Colon (tissue), 2 donors: Measurements from ENCODE around the gene CGB7.

ENCODE experiments used
- FAIRE-seq: peaks from 2 replicates; lab custom pipeline; 2012; peaks lifted over from hg19 to GRCh38; lab: Jason Lieb, UNC
- donor health status: control.
- donor health status: control.

CGB7 gene

GRCh38 chr19:49016067-49016839 is 41.3 kb downstream of the CGB7 start:
- no peak for FAIRE-seq

GRCh38 chr19:49014870-49015255 is 42.7 kb downstream of the CGB7 start:
- FAIRE-seq: no peak

- no peak for FAIRE-seq
Observed at GRCh38 chr19:49014123-49014869, 43.3 kb downstream of the CGB7 start.

GRCh38 chr19:49011194-49011593 is 46.4 kb downstream of the CGB7 start:
- no peak for FAIRE-seq

GRCh38 chr19:49010453-49010852 is 47.1 kb downstream of the CGB7 start:
- FAIRE-seq: no peak

GRCh38 chr19:49009828-49010227 is 47.7 kb downstream of the CGB7 start:
- no peak for FAIRE-seq

- no peak for FAIRE-seq
Observed at GRCh38 chr19:49006905-49007304, 50.6 kb downstream of the CGB7 start.

- FAIRE-seq: no peak
Observed at GRCh38 chr19:49004964-49005614, 52.5 kb downstream of the CGB7 start.
